Fibroblast of villous mesenchyme (primary cell): Measurements from ENCODE around the gene SCN2A. TPM values are rescaled to one million over a fixed set of nuclear protein-coding genes. Genes with fewer than 3 reads are reported as not detected.

Experiments used
- DNase-seq: peaks from one replicate; pipeline ENCODE4 v3.0.0-alpha.2; 2010; ENCODE audit warnings: low read depth
- H3K4me3 ChIP-seq: 2 replicates; pipeline ENCODE4 v1.5.1; 2011; ENCODE audit warnings: low read depth, mild to moderate bottlenecking, low read length
- CTCF ChIP-seq: IDR thresholded peaks from 2 replicates; pipeline ENCODE4 v1.5.1; 2012; ENCODE audit warnings: low read depth, mild to moderate bottlenecking, low read length; ENCODE audit not compliant: insufficient read depth
- total RNA-seq: library from RNA; depleted of rRNA; stranded (reverse); fragments of >200 nt; gene quantifications from 2 replicates; pipeline ENCODE4 v1.2.3, GENCODE V29; 2012

The SCN2A gene
- total RNA-seq, 1 donor = 11.7 TPM

GRCh38 chr2:165434865-165435496 is 195.8 kb downstream of the SCN2A start:
- no peak for DNase-seq
- no peak for TF ChIP-seq CTCF
- no peak overlapping the region for H3K4me3 ChIP-seq

GRCh38 chr2:165435611-165436010 is 196.4 kb downstream of the SCN2A start:
- no peak for TF ChIP-seq CTCF
- no peak for DNase-seq

GRCh38 chr2:165436559-165436958 is 197.3 kb downstream of the SCN2A start:
- no peak for DNase-seq
- TF ChIP-seq CTCF = no peak
- no peak overlapping the region for H3K4me3 ChIP-seq

More at GRCh38 chr2:165435611-165436010, 196.4 kb downstream of the SCN2A start:
- no peak overlapping the region for H3K4me3 ChIP-seq

- no peak overlapping the region for H3K4me3 ChIP-seq
- DNase-seq = peak; percentile 31
- TF ChIP-seq CTCF = no peak
Measured at GRCh38 chr2:165440367-165440766, 201.2 kb downstream of the SCN2A start.

Other genes starting within 250 kb of the SCN2A start
- gene SCN3A, start 35.4 kb upstream of the SCN2A start, total RNA-seq = under 0.01 TPM in 1 of 2 replicates, not detected in the other
- gene CSRNP3, start 230.3 kb downstream of the SCN2A start, total RNA-seq = 2.6 and 2.9 TPM in 2 replicates